RWPE2 (cell line): ENCODE data around the gene COX7A2L.
A peak's percentile ranks its signal among the peaks of the same experiment; 100 is the strongest.
"Not testable (repeated sequence)": the region's sequence is repeated elsewhere in the genome, so short reads cannot be mapped to it uniquely, and the experiment has no call there.

Experiments used
- ATAC-seq: fragments of 200-7000 bp; cut with Tn5 transposase; 3 replicates; pipeline ENCODE4 v1.9.1; 2021; ENCODE audit warnings: low read depth
- DNase-seq: peaks from one replicate; pipeline ENCODE4 v3.0.0-alpha.2; 2020; ENCODE audit warnings: low spot score
- H3K27ac ChIP-seq: fragments of 450-650 bp; 2 replicates; pipeline ENCODE4 v1.5.1; 2017; ENCODE audit warnings: mild to moderate bottlenecking; ENCODE audit not compliant: poor library complexity, severe bottlenecking
- H3K27me3 ChIP-seq: fragments of 250-450 bp; sonication (Bioruptor Pico); 2 replicates; pipeline ENCODE4 v1.5.1; 2021; ENCODE audit warnings: mild to moderate bottlenecking, moderate library complexity; ENCODE audit not compliant: insufficient read depth, poor library complexity, severe bottlenecking
- H3K36me3 ChIP-seq: fragments of 250-450 bp; sonication (Bioruptor Pico); 2 replicates; pipeline ENCODE4 v1.5.1; 2020; ENCODE audit warnings: low read depth, mild to moderate bottlenecking, moderate library complexity
- H3K4me1 ChIP-seq: fragments of 250-450 bp; sonication (Bioruptor Pico); 2 replicates; pipeline ENCODE4 v1.5.1; 2021; ENCODE audit warnings: mild to moderate bottlenecking, moderate library complexity; ENCODE audit not compliant: insufficient read depth, poor library complexity, severe bottlenecking
- H3K4me3 ChIP-seq: fragments of 250-450 bp; sonication (Bioruptor Pico); 2 replicates; pipeline ENCODE4 v1.5.1; 2021; ENCODE audit warnings: mild to moderate bottlenecking, moderate library complexity; ENCODE audit not compliant: severe bottlenecking
- H3K9me3 ChIP-seq: fragments of 250-450 bp; sonication (Bioruptor Pico); 2 replicates; pipeline ENCODE4 v1.5.1; 2021; ENCODE audit warnings: mild to moderate bottlenecking, moderate library complexity; ENCODE audit not compliant: severe bottlenecking
- TF ChIP-seq, protein P1 (sequence below): fragments of 450-650 bp; IDR thresholded peaks from one replicate; pipeline ENCODE4 v1.5.1; 2017; ENCODE audit warnings: mild to moderate bottlenecking, moderate library complexity; ENCODE audit not compliant: poor library complexity, severe bottlenecking

Gene COX7A2L

DNA sequence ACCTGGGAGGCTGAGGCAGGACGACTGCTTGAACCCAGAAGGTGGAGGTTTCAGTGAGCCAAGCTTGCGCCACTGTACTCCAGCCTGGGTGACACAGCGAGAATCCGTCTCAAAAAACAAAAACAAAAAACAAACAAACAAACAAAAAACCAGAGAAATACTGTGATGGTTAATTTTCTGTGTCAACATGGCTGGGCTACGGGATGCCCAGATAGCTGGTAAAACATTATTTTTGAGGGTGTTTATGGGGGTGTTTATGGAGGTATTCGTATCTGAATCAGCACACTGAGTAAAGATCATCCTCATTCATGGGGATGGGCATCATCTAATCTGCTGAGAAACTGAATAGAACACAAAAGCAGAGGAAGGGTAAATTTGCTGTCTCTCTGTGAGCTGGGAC lies 40.8 kb upstream of the COX7A2L start:
- H3K27ac ChIP-seq = no peak overlapping the region
- no peaks in the 10 kb centered on the region for H3K27me3 ChIP-seq
- no peaks in the 10 kb centered on the region for H3K36me3 ChIP-seq
- no peaks in the 10 kb centered on the region for H3K9me3 ChIP-seq
- TF ChIP-seq, protein P1, sequence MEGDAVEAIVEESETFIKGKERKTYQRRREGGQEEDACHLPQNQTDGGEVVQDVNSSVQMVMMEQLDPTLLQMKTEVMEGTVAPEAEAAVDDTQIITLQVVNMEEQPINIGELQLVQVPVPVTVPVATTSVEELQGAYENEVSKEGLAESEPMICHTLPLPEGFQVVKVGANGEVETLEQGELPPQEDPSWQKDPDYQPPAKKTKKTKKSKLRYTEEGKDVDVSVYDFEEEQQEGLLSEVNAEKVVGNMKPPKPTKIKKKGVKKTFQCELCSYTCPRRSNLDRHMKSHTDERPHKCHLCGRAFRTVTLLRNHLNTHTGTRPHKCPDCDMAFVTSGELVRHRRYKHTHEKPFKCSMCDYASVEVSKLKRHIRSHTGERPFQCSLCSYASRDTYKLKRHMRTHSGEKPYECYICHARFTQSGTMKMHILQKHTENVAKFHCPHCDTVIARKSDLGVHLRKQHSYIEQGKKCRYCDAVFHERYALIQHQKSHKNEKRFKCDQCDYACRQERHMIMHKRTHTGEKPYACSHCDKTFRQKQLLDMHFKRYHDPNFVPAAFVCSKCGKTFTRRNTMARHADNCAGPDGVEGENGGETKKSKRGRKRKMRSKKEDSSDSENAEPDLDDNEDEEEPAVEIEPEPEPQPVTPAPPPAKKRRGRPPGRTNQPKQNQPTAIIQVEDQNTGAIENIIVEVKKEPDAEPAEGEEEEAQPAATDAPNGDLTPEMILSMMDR = no peak
- ATAC-seq (no peak), DNase-seq (no peak)
- no peaks in the 10 kb centered on the region for H3K4me1 ChIP-seq
- H3K4me3 ChIP-seq = no peak overlapping the region

- not testable (repeated sequence) for DNase-seq, ATAC-seq, H3K9me3 ChIP-seq, H3K36me3 ChIP-seq, H3K4me1 ChIP-seq, H3K27ac ChIP-seq, H3K27me3 ChIP-seq, H3K4me3 ChIP-seq
These were observed 37.0 kb upstream of the COX7A2L start for GRCh38 chr2:42398052-42398451.

GRCh38 chr2:42393320-42393719 lies 32.3 kb upstream of the COX7A2L start:
- not testable (repeated sequence) for H3K27ac ChIP-seq, H3K36me3 ChIP-seq, ATAC-seq, H3K4me1 ChIP-seq, DNase-seq, H3K27me3 ChIP-seq, H3K4me3 ChIP-seq, H3K9me3 ChIP-seq

DNA sequence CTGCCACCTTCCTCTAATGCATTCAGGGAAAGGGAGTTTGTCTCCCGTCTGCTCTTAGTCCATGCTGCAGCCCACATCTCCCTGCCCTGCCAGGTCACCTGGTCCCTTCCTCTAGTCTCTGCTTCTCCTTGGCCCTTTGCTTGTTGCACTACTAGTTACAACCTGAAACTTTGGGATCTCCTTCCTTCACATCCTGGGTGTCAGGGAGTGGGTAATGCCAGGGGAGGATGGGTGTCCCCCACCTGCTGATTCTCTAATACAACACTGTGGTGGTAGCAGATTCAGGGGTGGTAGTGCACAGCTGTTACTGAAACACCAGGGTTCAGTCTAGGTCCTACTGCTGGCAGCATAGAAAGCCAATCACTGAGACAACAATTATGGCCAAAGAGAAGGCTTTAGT lies 31.2 kb upstream of the COX7A2L start:
- H3K36me3 ChIP-seq = no peaks in the 10 kb centered on the region
- ATAC-seq (no peak), DNase-seq (no peak)
- H3K4me1 ChIP-seq = no peaks in the 10 kb centered on the region
- no peak overlapping the region for H3K27ac ChIP-seq
- H3K4me3 ChIP-seq = no peak overlapping the region
- no peaks in the 10 kb centered on the region for H3K27me3 ChIP-seq
- H3K9me3 ChIP-seq = no peaks in the 10 kb centered on the region
- TF ChIP-seq, protein P1 = no peak

GRCh38 chr2:42390401-42390969 lies 29.5 kb upstream of the COX7A2L start:
- H3K27ac ChIP-seq = no peak overlapping the region

GRCh38 chr2:42386682-42387081 lies 25.7 kb upstream of the COX7A2L start:
- H3K27me3 ChIP-seq = no peaks in the 10 kb centered on the region
- H3K27ac ChIP-seq = no peak overlapping the region
- TF ChIP-seq, protein P1 = peak; percentile 26
- no peaks in the 10 kb centered on the region for H3K36me3 ChIP-seq
- no peak overlapping the region for H3K4me3 ChIP-seq
- H3K4me1 ChIP-seq = no peaks in the 10 kb centered on the region
- no peak for DNase-seq
- 0 out of 3 replicates have a peak, but pooled peaks have one; percentile 29 for ATAC-seq
- no peaks in the 10 kb centered on the region for H3K9me3 ChIP-seq

More at GRCh38 chr2:42390401-42390969, 29.5 kb upstream of the COX7A2L start:
- Histone ChIP-seq H3K4me3 (no peak overlapping the region), H3K27me3 (no peaks in the 10 kb centered on the region), H3K9me3 (no peaks in the 10 kb centered on the region), H3K36me3 (no peaks in the 10 kb centered on the region), H3K4me1 (no peaks in the 10 kb centered on the region)
- no peak for DNase-seq
- TF ChIP-seq, protein P1 = no peak
- no peak for ATAC-seq
